Neural cell (in vitro differentiated cells): Measurements from ENCODE around the gene NECTIN3. TPM values are rescaled to one million over a fixed set of nuclear protein-coding genes. Genes with fewer than 3 reads are reported as not detected.

Experiments
- H2AFZ ChIP-seq: fragments of 200-600, 300-800 bp; sonication (generic), shearing (Covaris generic); 2 replicates; pipeline ENCODE4 v1.6.0; 2014; ENCODE audit warnings: low read depth, mild to moderate bottlenecking, antibody characterized with exemption, low read length, moderate library complexity
- H3F3A ChIP-seq: fragments of 200-600 bp; shearing (Covaris generic); 2 replicates; pipeline ENCODE4 v1.6.1; 2016; ENCODE audit warnings: mild to moderate bottlenecking, moderate library complexity, mixed read lengths, antibody characterized with exemption, low read length; ENCODE audit not compliant: insufficient read depth, poor library complexity, severe bottlenecking
- H3K27ac ChIP-seq: fragments of 200-600, 300-800 bp; sonication (generic), shearing (Covaris generic); 2 replicates; pipeline ENCODE4 v1.5.1; 2014; ENCODE audit warnings: mild to moderate bottlenecking, low read length, moderate library complexity
- H3K27me3 ChIP-seq: fragments of 300-800, 200-600 bp; sonication (generic), shearing (Covaris generic); 2 replicates; pipeline ENCODE4 v1.6.0; 2014; ENCODE audit warnings: mild to moderate bottlenecking, low read depth, low read length, moderate library complexity; ENCODE audit not compliant: insufficient read depth
- H3K36me3 ChIP-seq: fragments of 300-800, 200-600 bp; sonication (generic), shearing (Covaris generic); 2 replicates; pipeline ENCODE4 v1.5.1; 2014; ENCODE audit warnings: mild to moderate bottlenecking, antibody characterized with exemption, low read length, moderate library complexity; ENCODE audit not compliant: insufficient read depth
- H3K4me2 ChIP-seq: fragments of 300-800, 200-600 bp; sonication (generic), shearing (Covaris generic); 2 replicates; pipeline ENCODE4 v1.6.0; 2014; ENCODE audit warnings: mild to moderate bottlenecking, low read length
- H3K4me3 ChIP-seq: fragments of 300-800, 200-600 bp; sonication (generic), shearing (Covaris generic); 2 replicates; pipeline ENCODE4 v1.5.1; 2014; ENCODE audit warnings: mild to moderate bottlenecking, low read length, moderate library complexity
- H3K79me2 ChIP-seq: fragments of 200-600 bp; shearing (Covaris generic); replicated peaks from 2 replicates; pipeline ENCODE4 v1.6.0; 2014; ENCODE audit warnings: mild to moderate bottlenecking, low read length, moderate library complexity; ENCODE audit not compliant: insufficient read depth
- H3K9ac ChIP-seq: fragments of 300-800, 200-600 bp; sonication (generic), shearing (Covaris generic); 2 replicates; pipeline ENCODE4 v1.6.1; 2016; ENCODE audit warnings: mild to moderate bottlenecking, low read length, mixed read lengths
- H3K9me2 ChIP-seq: fragments of 200-600 bp; shearing (Covaris generic); 2 replicates; pipeline ENCODE4 v1.6.1; 2016; ENCODE audit warnings: mild to moderate bottlenecking, low read length, mixed read lengths; ENCODE audit not compliant: insufficient read depth
- H3K9me3 ChIP-seq: fragments of 200-600, 300-800 bp; sonication (generic), shearing (Covaris generic); 2 replicates; pipeline ENCODE4 v1.6.1; 2016; ENCODE audit warnings: mild to moderate bottlenecking, mixed run types, low read length, moderate library complexity, mixed read lengths
- H4K20me1 ChIP-seq: fragments of 200-600 bp; shearing (Covaris generic); 2 replicates; pipeline ENCODE4 v1.6.1; 2016; ENCODE audit warnings: mild to moderate bottlenecking, mixed run types; ENCODE audit not compliant: insufficient read depth
- CTCF ChIP-seq: fragments of 450-650 bp; IDR thresholded peaks from 2 replicates; pipeline ENCODE4 v1.5.1; 2014; ENCODE audit warnings: antibody characterized with exemption, mild to moderate bottlenecking, moderate library complexity; ENCODE audit not compliant: poor library complexity, severe bottlenecking
- EP300 ChIP-seq: fragments of 450-650 bp; conservative IDR thresholded peaks from 2 replicates; pipeline ENCODE4 v1.6.1; 2014; ENCODE audit warnings: antibody characterized with exemption, mild to moderate bottlenecking, moderate library complexity; ENCODE audit not compliant: poor library complexity, severe bottlenecking
- EZH2 ChIP-seq: fragments of 200-600, 300-800 bp; shearing (Covaris generic), sonication (generic); IDR thresholded peaks from 2 replicates; pipeline ENCODE4 v1.6.1; 2014; ENCODE audit warnings: antibody characterized with exemption, low read length, borderline replicate concordance, mild to moderate bottlenecking; ENCODE audit not compliant: insufficient read depth, poor library complexity, severe bottlenecking
- MXI1 ChIP-seq: fragments of 450-650 bp; conservative IDR thresholded peaks from 2 replicates; pipeline ENCODE4 v1.6.1; 2014; ENCODE audit warnings: antibody characterized with exemption, mild to moderate bottlenecking; ENCODE audit not compliant: poor library complexity, severe bottlenecking
- POLR2AphosphoS5 ChIP-seq: IDR thresholded peaks from 2 replicates; pipeline ENCODE4 v1.6.1; 2012
- RAD21 ChIP-seq: fragments of 450-650 bp; conservative IDR thresholded peaks from 2 replicates; pipeline ENCODE4 v1.6.1; 2014; ENCODE audit warnings: antibody characterized with exemption, mild to moderate bottlenecking, moderate library complexity
- REST ChIP-seq: IDR thresholded peaks from 2 replicates; pipeline ENCODE4 v1.6.1; 2012; ENCODE audit warnings: borderline replicate concordance
- SMC3 ChIP-seq: fragments of 450-650 bp; conservative IDR thresholded peaks from 2 replicates; pipeline ENCODE4 v1.6.1; 2014; ENCODE audit warnings: antibody characterized with exemption, mild to moderate bottlenecking, moderate library complexity; ENCODE audit not compliant: poor library complexity
- TAF1 ChIP-seq: IDR thresholded peaks from 2 replicates; pipeline ENCODE4 v1.6.1; 2012; ENCODE audit warnings: low read depth
- polyA plus RNA-seq: library from polyadenylated mRNA; depleted of rRNA; stranded (reverse); fragments of >200 nt; gene quantifications from 2 replicates; pipeline ENCODE4 v1.2.3, GENCODE V29; 2014

The NECTIN3 gene
- polyA plus RNA-seq, 1 donor from 2014 or later: 2.4 TPM

- H3K9me3 ChIP-seq: no peaks in the 10 kb centered on the region
- no peak overlapping the region for H3K9ac ChIP-seq
- H3K9me2 ChIP-seq: no peaks in the 10 kb centered on the region
- no peak overlapping the region for H3K4me2 ChIP-seq
- no peak for TF ChIP-seq TAF1
- no peak for TF ChIP-seq EP300
- TF ChIP-seq MXI1: no peak
- TF ChIP-seq RAD21: no peak
- no peak for TF ChIP-seq SMC3
- TF ChIP-seq REST: no peak
- TF ChIP-seq EZH2: no peak
- TF ChIP-seq POLR2AphosphoS5: no peak
- no peak for TF ChIP-seq CTCF
- no peak overlapping the region for H3K4me3 ChIP-seq
- no peaks in the 10 kb centered on the region for H3K36me3 ChIP-seq
- H2AFZ ChIP-seq: no peak overlapping the region
- no peaks in the 10 kb centered on the region for H4K20me1 ChIP-seq
- no peak overlapping the region for H3K27ac ChIP-seq
- no peaks in the 10 kb centered on the region for H3K79me2 ChIP-seq
- no peaks in the 10 kb centered on the region for H3K27me3 ChIP-seq
- no peaks in the 10 kb centered on the region for H3F3A ChIP-seq
Measured at GRCh38 chr3:111035902-111036301, 35.7 kb upstream of the NECTIN3 start.

GRCh38 chr3:111040959-111041358 lies 30.7 kb upstream of the NECTIN3 start:
- H3K9me3 ChIP-seq: no peaks in the 10 kb centered on the region
- H3K4me2 ChIP-seq: no peak overlapping the region
- no peaks in the 10 kb centered on the region for H3F3A ChIP-seq
- no peaks in the 10 kb centered on the region for H3K27me3 ChIP-seq
- no peak overlapping the region for H3K27ac ChIP-seq
- no peak overlapping the region for H2AFZ ChIP-seq
- TF ChIP-seq TAF1 (no peak), EZH2 (no peak), REST (no peak), EP300 (no peak), POLR2AphosphoS5 (no peak), MXI1 (no peak)
- H3K4me3 ChIP-seq: no peak overlapping the region
- H3K9me2 ChIP-seq: no peaks in the 10 kb centered on the region
- no peaks in the 10 kb centered on the region for H3K36me3 ChIP-seq
- no peaks in the 10 kb centered on the region for H3K79me2 ChIP-seq
- H4K20me1 ChIP-seq: no peaks in the 10 kb centered on the region
- H3K9ac ChIP-seq: no peak overlapping the region
